A549 (cell line): ENCODE measurements around the gene PIGN.

Source experiments
- CBX8 ChIP-seq: fragments of 200-600 bp; sonication (generic); IDR thresholded peaks from 2 replicates; pipeline ENCODE4 v1.6.1; 2016
- CTCF ChIP-seq: fragments of >200 bp; sonication (Bioruptor Twin); formaldehyde crosslinking; IDR thresholded peaks from 3 replicates; pipeline ENCODE4 v1.5.1; 2016
- EP300 ChIP-seq, 2 experiments: fragments of >200 bp; sonication (Bioruptor Twin); formaldehyde crosslinking; IDR thresholded peaks; 2 replicates in 1 of 2; 3 replicates in 1 of 2; pipeline ENCODE4 v1.6.1; 2016 to 2017
- JUN ChIP-seq, 2 experiments: fragments of >200 bp; sonication (Bioruptor Twin); formaldehyde crosslinking; IDR thresholded peaks; 2 replicates in 1 of 2; 3 replicates in 1 of 2; pipeline ENCODE4 v1.6.1; 2016 to 2017
- PHF8 ChIP-seq: fragments of 200-600 bp; sonication (generic); IDR thresholded peaks from 2 replicates; pipeline ENCODE4 v1.6.1; 2016; ENCODE audit warnings: low read depth, mild to moderate bottlenecking, antibody characterized with exemption, moderate library complexity, borderline replicate concordance
- POLR2A ChIP-seq: IDR thresholded peaks from 2 replicates; pipeline ENCODE4 v1.6.1; 2012; ENCODE audit warnings: mild to moderate bottlenecking, low read length
- RAD21 ChIP-seq, 2 experiments: fragments of >200 bp in 1 of 2; sonication (Bioruptor Twin) in 1 of 2; formaldehyde crosslinking in 1 of 2; IDR thresholded peaks in 1 of 2; conservative IDR thresholded peaks in 1 of 2; 2 replicates in 1 of 2; 3 replicates in 1 of 2; pipeline ENCODE4 v1.6.1; 2012 to 2018; ENCODE audit warnings: inconsistent platforms in 1 of 2

GRCh38 chr18:62144338-62144737 lies 42.5 kb downstream of the PIGN start:
- TF ChIP-seq CTCF (no peak), POLR2A (no peak), EP300 (IDR thresholded peaks at IDR 0.05) (no peak), RAD21 (conservative IDR thresholded peaks at IDR 0.05 in 1 of 2, IDR thresholded peaks at IDR 0.05 in 1 of 2) (no peak), PHF8 (no peak), JUN (IDR thresholded peaks at IDR 0.05) (no peak), CBX8 (no peak)
